ENCODE results near the gene MED15. TPM values are rescaled to one million over a fixed set of nuclear protein-coding genes. Genes with fewer than 3 reads are reported as not detected.
A peak's percentile ranks its signal among the peaks of the same experiment; 100 is the strongest.
"Not testable (repeated sequence)": the region's sequence is repeated elsewhere in the genome, so short reads cannot be mapped to it uniquely, and the experiment has no call there.

The MED15 gene
- total RNA-seq, 1 donor from 2014 or later = 38.1 TPM

DNA sequence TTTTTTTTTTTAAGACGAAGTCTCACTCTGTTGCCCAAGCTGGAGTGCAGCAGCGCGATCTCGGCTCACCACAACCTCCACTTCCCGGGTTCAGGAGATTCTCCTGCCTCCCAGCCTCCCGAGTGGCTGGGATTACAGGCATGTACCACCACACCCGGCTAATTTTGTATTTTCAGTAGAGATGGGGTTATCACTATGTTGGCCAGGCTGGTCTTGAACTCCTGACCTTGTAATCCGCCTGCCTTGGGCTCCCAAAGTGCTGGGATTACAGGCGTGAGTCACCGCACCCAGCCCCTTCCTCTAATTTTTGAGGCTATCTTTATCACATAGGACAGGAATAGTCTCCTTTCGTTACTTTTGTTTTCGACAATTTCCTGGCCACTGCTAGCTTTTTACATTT is 31.8 kb upstream of the MED15 start:
- intact Hi-C loops (cut with DNase I); DNase-seq (ENCODE audit: missing footprints); ATAC-seq: not testable (repeated sequence)

DNA sequence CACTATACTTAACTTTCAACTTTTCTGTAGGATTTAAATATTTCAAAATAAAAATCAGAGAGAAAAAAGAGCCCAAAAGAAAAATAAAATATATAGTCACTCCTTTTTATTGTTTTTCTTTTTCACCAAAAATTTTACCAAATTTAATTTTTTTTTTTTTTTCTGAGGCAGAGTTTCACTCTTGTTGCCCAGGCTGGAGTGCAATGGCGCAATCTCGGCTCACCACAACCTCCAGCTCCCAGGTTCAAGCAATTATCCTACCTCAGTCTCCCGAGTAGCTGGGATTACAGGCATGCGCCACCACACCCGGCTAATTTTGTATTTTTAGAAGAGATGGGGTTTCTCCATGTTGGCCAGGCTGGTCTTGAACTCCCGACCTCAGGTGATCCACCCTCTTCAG is 29.4 kb upstream of the MED15 start:
- DNase-seq (ENCODE audit: missing footprints); intact Hi-C loops (cut with DNase I); ATAC-seq: not testable (repeated sequence)

DNA sequence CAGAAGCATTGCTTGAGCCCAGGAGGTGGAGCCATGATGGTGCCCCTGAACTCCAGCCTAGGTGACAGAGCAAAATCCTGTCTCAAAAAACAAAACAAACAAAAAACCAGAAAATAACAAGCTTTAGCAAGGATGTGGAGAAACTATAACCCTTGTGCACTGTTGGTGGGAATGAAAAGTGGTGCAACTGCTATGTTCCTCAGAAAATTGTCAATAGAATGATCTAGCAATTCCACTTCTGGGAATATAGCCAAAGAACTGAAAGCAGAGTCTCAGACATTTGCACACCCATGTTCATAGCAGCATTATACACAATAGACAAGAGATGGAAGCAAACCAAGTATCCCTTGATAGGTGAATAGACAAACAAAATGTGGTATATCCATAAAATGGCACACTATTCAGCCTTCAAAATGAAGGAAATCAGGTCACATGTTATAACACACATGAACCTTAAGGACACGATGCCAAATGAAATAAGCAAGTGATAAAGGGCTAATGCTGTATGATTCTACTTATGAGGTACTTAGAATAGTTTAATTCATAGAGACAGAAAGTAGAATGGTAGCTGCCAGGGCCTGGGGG is 27.7 kb upstream of the MED15 start:
- DNase-seq (ENCODE audit: missing footprints) = no peak
- no peak for ATAC-seq
- intact Hi-C loops (cut with DNase I) = no loop called here

DNA sequence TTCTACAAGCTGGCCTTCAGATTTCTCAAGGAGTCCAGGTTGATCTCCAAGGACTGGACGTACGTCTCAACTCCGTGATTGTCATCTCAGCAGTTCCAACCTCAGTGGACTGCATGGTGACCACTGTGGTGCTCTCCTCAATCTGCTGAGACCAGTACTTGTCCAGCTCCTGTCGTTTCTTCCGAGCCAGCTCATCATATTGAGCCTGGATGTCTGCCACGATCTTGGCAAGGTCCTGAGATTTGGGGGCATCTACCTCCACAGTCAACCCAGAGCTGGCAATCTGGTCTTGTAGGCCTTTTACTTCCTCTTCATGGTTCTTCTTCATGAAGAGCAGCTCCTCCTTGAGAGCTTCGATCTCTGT is 24.3 kb upstream of the MED15 start:
- intact Hi-C loops (cut with DNase I); DNase-seq (ENCODE audit: missing footprints); ATAC-seq: not testable (repeated sequence)

DNA sequence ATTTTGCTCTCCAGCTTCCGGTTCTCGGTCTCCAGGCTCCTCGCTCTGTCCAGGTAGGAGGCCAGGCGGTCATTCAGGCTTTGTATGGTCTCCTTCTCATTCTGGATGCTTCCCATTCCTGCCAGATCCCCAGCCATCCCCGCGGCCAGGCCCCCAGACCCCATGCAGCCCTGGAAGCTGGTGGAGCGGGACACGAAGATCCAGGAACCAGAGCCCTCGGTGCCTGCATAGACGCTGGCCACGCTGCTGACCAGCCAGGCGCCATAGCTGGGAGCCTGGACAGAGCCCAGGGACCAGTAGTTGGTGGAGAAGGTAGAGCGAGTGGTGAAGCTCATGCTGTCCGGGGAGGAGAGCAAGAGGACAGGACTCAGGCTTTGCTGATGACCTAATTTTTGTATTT is 23.6 kb upstream of the MED15 start:
- DNase-seq (ENCODE audit: missing footprints) (no peak), ATAC-seq (no peak)
- intact Hi-C loops (cut with DNase I) = no loop called here

DNA sequence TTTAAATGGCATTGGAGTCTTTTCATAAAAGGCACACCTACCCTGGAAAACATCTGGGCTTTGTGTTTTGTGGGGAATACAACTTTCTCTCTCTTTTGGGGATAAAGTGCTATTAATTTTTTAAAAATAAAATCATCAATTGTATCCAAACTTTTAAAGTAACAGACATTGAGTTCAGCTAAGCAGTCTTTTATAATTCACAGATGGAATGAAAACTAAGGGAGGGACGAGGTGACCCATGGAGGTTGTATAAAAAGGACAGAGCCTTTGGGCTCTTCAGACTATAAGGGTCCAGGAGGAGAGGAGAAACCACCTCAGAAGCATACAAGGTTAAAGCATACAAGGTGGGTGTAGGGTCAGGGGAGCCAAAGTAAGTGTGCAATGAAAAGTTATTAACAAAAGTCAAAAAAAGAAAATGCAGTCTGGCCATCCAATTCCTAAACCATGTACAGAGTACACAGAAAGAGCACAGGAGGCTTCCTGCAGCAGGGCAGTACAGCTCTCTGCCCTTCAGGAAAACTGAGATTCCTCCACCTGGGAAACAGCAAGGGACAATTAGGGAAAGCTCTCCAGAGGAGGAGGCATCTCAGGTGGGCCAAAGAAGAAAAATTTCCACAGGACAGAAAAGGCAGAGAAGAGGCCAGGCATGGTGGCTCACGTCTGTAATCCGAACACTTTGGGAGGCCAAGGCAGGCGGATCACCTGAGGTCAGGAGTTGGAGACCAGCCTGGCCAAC is 22.3 kb upstream of the MED15 start:
- ATAC-seq (no peak), DNase-seq (ENCODE audit: missing footprints) (no peak)
- intact Hi-C loops (cut with DNase I) = no loop called here

DNA sequence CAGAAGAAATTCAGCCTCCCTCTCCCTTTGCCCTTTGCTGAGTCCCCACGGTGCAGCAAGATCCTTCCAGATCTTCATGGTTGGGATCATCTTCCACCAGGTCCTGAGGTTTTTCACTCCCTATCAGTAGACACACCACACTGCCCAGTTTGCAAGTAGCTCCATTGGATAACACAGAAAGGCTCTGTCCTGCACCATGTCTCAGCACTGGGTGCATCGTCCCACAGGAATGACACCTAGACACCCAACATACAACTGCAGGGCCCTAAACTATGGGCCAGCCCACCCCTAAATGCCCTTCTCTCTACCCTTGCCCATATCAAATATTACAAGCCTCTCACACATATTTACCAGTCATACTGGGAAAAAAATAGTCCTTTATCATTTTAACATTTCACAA is 21.2 kb upstream of the MED15 start:
- ATAC-seq (no peak), DNase-seq (ENCODE audit: missing footprints) (no peak)
- intact Hi-C loops (cut with DNase I) = no loop called here

DNA sequence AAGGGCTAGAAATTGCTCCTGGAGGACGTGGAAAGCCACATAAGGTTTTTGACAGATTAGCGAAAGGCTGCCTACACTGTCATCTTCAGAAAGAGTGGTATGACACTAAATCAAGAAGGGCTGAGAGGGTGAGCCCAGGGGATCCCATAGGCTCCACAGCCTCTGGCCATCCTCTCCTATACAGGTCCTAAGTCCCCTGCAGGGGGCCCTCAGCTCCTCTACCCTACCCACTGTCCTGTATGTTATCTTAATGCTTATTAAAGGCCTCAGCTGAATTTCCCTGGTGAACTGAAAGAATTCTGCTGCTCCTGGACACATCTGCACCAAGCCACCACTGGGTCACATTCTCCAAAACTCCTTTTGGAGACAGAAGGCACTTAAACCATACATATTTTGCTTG is 19.7 kb upstream of the MED15 start:
- DNase-seq (ENCODE audit: missing footprints) (no peak), ATAC-seq (no peak)
- intact Hi-C loops (cut with DNase I) = no loop called here

DNA sequence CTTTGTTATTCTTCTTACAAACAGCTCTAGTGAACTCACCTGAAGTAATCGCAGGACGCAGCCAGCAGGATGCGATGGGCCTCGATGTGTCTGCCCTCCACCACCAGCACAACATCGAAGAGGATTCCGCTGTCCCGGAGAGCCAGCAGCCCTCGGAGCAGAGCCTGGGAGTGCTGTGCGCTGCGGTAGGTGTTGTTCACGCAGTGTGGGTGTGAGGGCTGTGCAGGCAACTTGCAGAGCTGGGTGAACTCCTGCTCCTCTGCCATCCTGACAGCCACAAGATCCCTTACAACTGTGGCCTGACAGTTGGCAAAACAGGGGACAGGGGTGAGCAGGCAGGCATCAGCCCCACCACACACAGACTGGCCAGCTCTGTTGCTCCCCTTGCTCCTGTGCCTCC is 18.5 kb upstream of the MED15 start:
- no peak for ATAC-seq
- intact Hi-C loops (cut with DNase I) = no loop called here
- DNase-seq (ENCODE audit: missing footprints) = no peak

DNA sequence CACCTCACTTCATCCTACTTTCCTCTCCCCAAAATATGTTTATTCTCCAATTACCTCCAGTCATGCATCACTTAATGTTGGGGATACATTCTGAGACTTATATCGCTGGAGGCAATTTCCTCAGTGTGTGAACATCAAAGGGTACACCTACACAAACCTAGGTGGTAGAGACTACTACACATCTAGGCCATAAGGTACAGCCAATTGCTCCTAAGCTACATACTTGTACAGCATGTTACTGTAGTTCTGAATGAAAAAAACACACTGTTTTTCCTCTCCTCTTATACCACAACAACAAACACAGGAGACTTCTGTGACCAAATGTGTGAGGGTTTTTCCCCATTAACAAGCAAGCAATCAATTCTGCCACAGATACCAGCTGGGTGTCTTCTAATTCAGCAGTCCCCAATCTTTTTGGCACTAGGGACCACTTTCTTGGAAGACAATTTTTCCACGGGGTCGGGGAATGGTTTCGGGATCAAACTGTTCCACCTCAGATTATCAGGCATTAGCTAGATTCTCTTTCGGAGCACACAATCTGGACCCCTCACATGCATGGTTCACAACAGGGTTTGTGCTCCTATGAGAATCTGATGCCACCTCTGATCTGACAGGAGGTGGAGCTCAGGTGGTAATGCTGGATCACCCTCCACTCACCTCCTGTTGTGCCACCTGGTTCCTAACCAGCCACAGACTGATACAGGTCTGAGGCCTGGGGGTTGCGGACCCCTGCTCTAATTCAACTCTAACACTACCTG is 17.0 kb upstream of the MED15 start:
- DNase-seq (ENCODE audit: missing footprints) = no peak
- intact Hi-C loops (cut with DNase I) = no loop called here
- ATAC-seq = no peak

DNA sequence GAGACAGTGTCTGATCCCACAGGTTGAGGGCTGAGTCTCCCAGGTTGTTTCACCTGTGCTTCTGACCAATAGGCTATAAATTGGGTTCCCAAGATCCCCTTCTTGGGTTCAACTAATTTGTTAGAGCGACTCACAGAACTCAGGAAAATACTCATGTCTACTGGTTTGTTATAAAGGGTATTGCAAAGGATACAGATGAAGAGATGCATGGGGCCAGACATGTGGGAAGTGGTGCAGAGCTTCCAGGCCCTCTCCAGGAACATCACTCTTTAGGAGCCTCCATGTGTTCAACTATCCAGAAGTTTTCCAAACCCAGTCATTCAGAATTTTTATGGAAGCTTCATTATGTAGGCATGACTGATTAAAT is 16.5 kb upstream of the MED15 start:
- intact Hi-C loops (cut with DNase I) = no loop called here
- no peak for ATAC-seq
- no peak for DNase-seq (ENCODE audit: missing footprints)

DNA sequence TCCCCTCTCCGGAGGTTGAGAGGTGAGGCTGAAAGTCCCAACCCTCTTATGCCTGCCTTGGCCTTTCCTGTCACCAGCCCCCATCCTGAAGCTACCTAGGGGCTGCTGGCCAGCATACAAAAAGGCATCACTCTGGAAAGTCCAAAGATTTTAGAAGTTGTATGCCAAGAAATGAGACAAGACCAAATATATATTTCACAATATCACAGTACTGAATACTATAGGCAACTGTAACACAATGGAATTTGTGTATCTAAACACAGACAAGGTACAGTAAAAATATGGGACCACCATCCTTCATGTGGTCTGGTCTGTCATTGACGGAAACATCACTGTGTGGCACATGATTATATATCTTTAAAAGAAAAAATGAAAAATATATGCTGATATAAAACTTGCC is 16.1 kb upstream of the MED15 start:
- ATAC-seq (no peak), DNase-seq (ENCODE audit: missing footprints) (no peak)
- intact Hi-C loops (cut with DNase I) = no loop called here

DNA sequence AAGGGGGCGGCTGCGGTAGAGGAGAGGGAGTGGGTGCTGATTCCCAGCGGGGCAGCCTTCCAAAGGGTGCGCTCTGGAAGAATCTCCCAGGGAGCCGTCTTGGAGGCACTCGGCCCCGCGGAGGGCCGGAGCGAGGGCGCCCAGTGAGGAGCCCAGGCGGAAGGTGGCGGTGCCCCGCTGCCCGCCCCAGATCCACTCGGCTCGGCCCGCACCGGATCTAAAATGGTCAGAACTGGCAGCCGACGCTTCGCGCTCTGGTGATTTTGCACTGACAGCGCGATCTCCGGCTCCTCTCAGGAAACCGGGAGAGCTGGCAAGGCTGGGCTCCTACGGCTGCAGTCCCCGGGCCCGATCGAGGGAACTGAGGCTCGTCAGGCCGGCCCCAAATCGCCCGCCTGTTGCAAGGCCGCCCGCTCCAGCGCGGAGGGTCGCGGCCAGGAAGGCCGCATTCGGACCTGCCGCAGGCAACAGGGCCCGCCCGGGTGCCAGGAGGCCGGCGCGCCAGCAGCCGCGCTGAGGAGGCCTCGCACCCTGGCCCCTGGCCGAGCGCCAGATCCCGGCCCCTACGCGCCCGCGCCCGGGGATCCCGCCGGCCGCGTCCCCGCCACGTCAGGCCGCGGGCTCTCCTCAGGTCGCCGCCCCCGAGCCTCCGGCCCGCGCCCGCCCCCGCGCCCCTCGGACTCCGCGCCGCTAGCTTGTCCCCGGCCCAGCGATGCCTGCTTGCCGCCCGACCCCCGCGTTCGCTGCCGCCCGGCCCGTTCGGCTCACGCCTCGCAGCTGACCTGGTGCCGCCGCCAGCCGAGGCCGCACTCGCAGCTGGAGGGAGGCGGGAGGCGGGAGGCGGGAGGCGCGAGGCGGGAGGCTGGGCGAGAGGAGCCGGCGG is 12.2 kb upstream of the MED15 start, which contains the start of gene KLHL22:
TSS of gene KLHL22 (minus strand) at position 818 of the 883 bp plus-strand sequence. CDS start 6,584 bp downstream, outside the sequence.
- ATAC-seq = peak; percentile 14
- intact Hi-C loops (cut with DNase I) = loop anchor here (5.0 kb wide), 2 partner anchors 38 to 202 kb away; no protein-coding TSS in a partner anchor

DNA sequence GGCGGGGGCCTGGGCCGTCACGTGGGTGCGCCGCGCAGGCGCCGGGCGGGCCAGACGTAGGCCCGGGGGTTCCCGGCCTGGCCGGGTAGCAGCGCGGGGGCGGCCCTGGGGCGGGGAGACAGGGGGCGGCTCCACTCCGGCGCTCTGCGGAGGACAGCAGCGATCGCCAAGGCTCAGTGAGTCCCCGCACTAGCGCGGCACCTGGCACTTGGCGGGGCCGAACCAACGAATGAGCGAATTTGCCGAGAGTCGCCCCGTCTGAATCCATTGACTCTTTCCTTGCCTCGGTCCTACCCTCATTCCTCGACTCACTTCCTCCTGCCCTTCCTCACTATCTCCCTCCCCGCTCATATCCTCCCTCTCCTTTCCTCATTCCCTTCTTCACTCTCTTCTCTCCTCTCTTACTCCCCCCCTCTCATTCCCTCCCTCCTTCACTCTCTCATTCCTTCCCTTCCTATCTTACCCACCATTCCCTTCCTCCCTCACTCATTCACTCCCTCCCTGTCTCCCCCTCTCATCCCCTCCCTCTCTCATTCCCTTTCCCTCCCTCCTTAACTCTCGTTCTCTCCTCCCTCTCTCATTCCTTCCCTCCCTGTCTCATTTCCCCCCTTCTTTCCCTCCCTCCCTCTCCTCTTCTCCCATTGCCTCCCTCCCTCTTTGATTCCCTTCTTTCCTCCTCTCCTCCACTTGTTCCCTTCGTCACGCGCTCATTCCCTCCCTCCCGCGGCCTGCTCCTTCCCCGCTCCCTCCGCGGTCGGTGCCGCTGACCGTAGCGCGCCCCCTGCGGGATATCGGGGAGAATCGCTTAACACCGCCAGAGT is 11.3 kb upstream of the MED15 start:
- DNase-seq (ENCODE audit: missing footprints) (peak; percentile 96), ATAC-seq (peak; percentile 98)
- intact Hi-C loops (cut with DNase I) = loop anchor here (2.0 to 5.0 kb wide), 3 partner anchors 39 to 201 kb away; no protein-coding TSS in a partner anchor

More for the DNA sequence above, 12.2 kb upstream of the MED15 start, which contains the start of gene KLHL22:
- no peak for DNase-seq (ENCODE audit: missing footprints)

DNA sequence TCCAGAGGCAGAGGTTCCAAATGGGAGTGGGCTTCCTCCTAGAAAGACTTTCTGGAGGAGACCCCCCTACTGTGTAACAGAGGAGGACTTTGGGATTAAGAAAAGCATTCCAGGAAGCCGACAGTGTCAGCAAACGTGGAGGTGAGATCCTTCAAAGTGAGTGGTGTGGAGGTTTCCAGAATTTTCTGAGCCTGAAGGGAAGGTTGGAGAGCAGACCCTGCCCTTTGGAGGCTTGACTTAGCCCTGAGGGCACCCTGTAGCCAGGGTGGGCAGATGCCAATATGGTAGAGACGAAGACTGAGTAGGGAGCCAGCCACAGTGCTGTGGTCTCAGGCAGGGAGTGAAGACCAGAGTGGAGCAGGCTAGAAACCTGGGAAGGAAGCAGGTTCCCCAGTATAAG is 10.0 kb upstream of the MED15 start:
- ATAC-seq (no peak), DNase-seq (ENCODE audit: missing footprints) (no peak)
- intact Hi-C loops (cut with DNase I) = loop anchor here (2.0 to 5.0 kb wide), 3 partner anchors 40 to 200 kb away; no protein-coding TSS in a partner anchor

DNA sequence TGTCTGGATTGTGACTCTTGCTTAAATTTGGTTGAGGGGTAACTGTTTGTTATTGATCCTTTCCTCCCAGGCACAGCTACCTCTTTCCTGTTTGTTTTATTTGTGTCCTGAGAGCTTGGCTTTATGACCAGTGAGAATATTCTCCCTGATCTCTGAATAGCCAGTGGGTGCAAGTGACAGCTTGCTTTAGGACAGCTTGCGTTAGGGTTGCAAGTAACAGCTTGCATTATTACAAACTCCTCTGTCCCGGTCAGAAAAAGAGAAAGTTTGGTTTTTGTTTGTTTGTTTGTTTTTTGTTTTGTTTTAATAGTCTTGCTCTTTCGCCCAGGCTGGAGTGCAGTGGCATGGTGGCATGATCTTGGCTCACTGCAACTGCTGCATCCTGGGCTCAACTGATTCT is 8.5 kb upstream of the MED15 start:
- ATAC-seq (no peak), DNase-seq (ENCODE audit: missing footprints) (no peak)
- intact Hi-C loops (cut with DNase I) = loop anchor here (5.0 kb wide), 2 partner anchors 42 to 198 kb away; no protein-coding TSS in a partner anchor

DNA sequence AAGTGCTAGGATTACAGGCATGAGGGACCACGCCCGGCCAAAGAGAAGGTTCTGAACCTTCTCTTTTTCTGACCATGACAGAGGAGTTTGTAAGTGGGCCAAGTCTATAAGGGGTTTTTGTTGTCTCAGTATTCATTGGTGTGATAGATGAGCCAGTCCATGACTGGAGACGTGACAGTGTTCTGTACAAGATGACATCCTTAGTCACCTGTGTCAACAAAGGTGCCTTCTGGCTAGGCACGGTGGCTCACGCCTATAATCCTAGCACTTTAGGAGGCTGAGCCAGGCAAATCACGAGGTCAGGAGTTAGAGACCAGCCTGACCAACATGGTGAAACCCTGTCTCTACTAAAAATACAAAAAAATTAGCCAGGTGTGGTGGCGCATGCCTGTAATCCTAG is 7.6 kb upstream of the MED15 start:
- ATAC-seq = no peak
- DNase-seq (ENCODE audit: missing footprints) = no peak
- intact Hi-C loops (cut with DNase I) = loop anchor here (5.0 kb wide), 2 partner anchors 42 to 198 kb away; no protein-coding TSS in a partner anchor

DNA sequence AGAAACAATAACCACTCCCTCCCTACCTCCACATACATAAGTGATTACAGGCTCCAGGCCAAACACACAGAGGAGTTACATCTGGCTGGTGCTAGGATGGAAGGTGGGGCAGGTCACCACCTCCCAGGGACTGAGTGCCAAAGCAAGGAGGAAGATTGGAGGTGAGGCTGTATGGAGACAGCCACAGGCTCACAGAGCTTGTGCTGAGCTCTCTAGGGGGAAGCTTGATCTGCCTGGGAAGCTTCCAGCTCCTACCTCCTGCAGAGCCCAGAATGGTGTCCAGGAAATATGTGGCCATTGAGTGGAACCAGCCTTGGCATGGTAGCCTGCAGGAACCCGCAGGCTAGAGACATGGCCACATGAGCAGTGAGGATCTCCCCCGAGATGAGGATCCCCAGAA is 3.6 kb upstream of the MED15 start:
- intact Hi-C loops (cut with DNase I) = no loop called here
- ATAC-seq (no peak), DNase-seq (ENCODE audit: missing footprints) (no peak)

Measured in Right ventricle myocardium inferior (tissue), 1 donor.